GM21529 (cell line): ENCODE results near the gene ZDHHC13.
"Not testable (repeated sequence)": the region's sequence is repeated elsewhere in the genome, so short reads cannot be mapped to it uniquely, and the experiment has no call there.

Experiments used
- ATAC-seq: cut with Tn5 transposase; IDR thresholded peaks from one replicate; pipeline ENCODE4 v1.9.1; 2021; ENCODE audit not compliant: unreplicated experiment

Gene ZDHHC13

DNA sequence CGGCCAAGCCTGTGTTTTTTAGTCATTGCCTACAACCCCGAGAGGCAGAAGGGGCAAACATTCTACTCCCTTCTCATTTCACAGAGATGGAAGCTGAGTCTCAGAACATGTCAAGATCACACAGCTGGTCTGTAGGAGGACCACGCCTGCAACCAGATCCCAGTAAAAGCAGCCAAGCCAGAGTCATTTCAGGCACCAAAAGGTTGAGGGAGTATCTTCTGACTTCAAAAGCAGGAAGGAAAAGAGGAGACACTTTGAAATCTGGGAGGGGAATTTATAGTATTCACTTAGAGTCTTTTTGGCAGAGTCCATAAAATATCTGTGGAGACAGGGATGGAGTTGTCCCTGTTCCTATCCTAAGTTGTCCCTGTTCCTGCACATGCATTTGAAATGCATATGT is 17.9 kb upstream of the ZDHHC13 start:
- ATAC-seq: no peak

DNA sequence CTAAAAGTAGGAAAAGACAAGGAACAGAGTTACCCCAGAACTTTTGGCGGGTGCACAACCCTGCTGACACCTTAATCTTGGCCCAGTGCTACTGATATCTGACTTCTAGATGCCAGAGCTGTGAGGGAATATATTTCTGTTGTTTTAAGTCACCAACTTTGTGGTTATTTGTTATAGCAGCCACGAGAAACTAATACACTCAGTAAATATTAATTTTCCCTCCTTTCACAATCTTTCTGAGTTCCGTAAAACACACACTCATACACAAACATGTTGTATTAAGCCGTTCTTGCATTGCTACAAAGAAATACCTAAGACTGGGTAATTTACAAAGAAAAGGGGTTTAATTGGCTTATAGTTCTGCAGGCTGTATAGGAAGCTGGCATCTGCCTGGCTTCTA is 16.1 kb upstream of the ZDHHC13 start:
- ATAC-seq: no peak

DNA sequence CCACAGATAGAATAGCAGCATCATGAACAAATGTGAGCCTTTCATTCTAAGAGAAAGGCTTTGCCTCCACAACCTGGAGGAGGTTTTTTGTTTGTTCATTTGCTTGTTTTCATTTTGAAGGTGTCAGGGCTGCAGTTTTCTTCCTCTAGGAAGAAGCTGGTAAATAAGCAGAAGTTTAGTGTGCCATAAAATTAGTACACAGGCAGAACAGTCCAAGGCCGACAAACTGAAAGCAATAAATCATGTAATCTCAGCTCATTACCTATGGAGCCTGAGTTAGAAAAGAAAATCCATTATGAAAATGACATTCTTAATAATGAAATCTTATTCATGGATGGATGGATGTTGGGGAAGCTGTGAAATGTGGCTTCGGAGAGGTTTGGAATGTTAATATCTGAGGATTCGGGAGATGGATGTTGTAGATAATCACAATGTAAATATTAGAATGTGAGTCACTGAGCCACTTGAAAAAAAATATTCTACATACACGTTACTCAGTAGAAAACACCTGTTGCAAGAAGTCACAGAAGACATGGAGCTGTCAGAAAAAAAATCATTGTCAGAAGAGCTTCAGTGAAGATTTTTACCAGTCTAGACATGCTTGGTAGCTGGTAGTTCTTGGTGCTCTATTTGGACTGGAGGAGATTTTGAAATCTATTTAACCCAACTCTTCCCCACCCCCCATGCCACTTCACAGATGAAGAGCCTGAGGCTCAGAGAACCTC is 15.0 kb upstream of the ZDHHC13 start:
- no peak for ATAC-seq

DNA sequence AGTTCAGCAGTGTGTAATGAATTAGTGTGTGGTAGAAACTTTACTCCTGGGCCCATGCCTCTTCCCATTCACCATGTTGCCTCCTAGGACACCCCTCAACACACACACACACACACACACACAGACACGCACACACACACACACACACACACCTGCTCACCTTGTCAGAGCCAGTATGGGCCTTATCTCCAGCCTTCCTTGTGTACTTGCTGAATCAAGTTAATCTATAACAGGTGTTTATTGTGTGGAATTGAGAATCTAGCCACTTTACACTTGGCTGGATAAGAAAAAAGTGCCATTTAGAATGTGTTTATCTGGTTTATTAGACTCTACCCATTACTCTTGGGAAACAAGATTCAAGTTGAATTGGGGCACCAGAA is 14.5 kb upstream of the ZDHHC13 start:
- no peak for ATAC-seq

DNA sequence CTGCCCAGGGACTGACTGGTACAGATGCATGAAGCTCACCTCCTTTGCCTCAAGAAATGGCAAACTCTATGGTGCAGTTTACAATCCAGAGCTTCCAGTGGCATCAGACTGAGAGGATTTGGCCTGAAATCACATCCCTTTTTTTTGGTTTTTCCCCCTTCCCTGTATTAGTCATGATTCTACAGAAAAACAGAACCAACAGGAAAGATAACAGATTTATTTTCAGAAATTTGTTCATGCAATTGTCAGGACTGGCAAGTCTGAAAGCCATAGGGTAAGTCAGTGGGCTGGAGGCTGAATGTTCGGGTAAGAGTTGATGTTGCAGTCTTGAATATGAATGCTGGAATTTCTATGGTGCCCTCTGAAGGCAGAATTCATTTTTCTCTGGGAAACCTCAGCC is 12.0 kb upstream of the ZDHHC13 start:
- no peak for ATAC-seq

DNA sequence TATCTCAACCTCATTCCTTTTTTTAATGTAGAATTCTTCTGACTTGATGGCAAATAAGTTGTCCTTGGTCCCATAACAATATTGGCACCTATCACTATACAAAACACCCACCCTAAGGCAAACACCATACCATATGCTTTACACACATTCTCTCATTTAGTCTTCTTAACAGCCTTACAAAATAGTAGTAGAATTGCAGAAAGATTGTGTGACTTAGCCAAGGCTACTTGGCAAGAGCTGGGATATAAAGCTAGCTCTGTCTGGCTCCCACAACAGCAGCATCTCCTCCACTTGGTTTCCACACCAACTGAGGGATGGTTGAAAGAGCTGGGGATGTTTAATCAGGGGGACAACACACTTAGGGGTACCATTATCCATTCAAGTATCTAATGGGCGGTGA is 9.8 kb upstream of the ZDHHC13 start:
- no peak for ATAC-seq

DNA sequence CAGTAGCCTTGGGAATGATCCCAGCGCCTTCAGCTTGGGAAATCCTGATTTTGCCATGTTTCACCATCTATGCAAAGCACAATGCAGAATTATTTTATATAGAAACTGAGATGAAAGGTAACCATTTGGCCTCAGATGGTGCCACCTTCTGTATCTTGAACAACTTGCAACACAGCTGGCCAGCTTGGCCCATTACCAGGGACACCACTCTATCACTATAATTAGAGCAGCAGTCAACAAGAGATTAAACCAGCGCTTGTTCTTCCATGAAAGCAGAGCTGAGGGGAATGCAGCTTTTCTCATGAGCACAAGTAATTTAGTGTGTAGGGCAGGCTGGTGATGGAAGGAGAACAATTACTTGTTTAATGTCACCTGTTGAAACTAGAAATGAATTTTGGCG is 6.7 kb upstream of the ZDHHC13 start:
- no peak for ATAC-seq

DNA sequence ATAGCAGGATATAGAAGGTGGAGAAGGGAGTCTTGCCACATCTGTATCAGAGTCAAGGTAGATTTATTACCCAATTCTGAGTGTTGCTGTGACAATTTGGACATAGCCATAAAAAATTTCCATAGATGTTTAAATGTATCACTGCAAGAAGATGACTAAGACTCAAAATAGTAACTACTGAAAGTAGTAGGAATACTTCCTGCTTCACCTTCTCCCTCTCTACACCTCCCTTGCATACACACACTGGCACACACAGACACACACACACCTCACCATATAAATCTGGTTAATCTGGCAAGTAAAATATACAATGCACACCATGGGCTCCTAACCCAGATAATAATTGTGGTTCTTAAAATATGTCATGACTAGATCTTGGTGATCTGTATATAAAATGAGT is 5.2 kb upstream of the ZDHHC13 start:
- no peak for ATAC-seq

DNA sequence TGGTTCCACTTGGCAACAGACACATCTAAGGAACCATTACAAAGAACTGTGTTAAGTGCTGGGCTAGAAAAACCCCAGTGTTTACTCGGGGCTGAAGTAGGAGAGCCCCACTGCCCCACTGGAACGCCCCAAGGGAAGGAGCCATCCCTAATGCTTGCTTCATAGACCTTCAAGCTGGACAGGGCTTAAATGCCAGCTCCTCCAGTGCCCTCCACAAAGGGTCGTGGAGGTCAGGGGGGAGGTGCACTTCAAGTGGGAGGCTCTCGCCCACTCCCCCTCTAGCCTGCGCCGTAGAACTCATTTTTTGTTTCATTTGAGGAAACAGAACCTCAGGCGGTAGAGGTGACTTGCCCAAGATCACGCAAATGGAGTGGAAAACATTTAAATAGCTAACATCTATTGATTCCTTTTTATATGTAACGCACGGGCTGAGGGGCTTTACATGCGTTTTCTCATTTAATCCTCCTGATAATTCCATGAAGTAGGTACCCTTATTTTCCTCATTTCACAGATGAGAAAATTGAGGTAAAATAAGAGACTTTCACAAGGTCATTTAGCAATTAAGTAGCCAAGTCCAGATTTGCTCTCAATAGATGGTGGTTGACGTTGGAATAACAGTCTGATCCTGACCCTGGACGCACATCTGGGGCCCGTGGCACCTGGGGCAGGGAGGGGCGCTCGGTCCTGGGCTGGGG is 545 bp upstream of the ZDHHC13 start:
- ATAC-seq: no peak

DNA sequence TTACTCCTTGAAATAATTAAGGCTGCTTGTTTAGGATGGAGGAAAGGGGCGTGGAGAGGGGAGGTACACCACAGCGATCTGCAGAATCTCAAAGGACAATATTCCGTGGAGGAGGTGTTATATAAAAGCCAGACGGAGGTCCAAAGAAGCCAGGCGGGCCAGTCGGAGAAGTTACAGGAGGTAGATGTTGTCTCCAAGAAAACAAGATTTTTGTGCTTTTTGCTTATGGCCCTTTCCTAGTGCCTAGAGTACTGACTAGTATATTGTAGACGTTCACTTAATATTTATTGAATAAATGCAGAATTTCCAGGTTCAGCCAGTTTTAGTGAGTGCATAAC is 761 bp downstream of the ZDHHC13 start:
- ATAC-seq: no peak

DNA sequence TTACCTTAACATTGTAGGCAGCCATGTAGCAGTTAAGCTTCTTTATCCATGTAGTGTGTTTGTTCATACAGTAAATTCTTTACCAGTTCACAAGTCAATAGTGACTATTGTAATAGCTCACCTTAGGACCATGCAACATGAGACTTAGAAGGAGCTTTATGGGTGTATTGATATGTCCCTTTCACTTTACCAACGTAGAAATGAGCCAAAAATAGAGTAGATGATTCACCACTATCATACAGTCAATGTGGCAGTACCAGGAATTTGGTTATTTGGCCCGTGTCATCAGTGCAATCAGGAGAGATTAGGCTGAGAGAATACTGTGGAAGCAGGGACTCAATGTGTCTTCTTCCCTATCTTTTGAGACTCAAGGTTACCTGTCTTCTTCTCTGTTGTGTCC is 4.7 kb downstream of the ZDHHC13 start:
- ATAC-seq: no peak

DNA sequence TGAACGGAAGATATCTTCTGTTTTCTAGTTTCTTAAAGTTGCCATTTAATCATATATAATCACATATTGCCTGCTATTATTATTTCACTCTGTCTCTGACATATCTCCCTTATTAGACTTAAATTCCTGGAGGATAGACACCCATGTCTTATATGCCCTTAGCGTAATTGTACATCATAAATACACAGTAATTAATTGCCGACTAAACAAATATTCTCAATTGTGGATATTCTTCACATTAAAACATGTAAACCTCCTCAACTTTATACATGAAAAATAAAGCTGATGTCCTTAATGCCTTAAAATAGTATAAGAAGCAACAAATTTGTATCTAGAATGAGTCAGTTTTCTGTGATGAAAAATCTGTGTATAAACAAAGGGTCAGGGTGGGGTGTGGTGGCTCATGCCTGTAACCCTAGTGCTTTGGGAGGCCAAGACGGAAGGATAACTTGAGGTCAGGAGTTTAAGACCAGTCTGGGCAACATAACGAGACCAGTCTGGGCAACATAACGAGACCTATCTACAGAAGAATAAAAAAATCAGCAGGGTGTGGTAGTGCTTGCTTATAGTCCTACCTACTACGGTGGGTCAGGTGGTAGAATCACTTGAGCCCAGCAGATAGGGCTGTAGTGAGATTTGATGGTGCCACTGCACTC is 6.1 kb downstream of the ZDHHC13 start:
- ATAC-seq: no peak

DNA sequence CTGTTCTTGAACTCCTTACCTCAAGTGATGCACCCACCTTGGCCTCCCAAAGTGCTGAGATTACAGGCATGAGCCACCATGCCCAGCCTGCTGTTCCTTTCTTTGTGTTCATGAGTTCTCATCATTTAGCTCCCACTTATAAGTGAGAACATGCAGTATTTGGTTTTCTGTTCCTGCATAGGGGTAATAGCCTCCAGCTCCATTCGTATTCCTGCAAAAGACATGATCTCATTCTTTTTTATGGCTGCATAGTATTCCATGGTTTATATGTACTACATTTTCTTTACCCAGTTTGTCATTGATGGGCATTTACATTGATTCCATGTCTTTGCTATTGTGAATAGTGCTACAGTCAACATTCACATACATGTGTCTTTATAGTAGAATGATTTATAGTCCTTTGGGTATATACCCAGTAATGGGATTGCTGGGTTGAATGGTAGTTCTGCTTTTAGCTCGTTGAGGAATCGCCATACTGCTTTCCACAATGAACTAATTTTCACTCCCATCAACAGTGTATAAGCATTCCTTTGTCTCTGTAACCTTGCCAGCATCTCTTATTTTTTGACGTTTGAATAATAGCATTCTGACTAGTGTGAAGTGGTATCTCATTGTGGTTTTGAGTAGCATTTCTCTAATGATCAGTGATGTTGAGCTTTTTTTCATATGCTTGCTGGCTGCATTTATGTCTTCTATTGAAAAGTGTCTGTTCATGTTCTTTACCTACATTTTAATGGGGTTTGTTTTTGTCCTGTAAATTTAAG is 9.8 kb downstream of the ZDHHC13 start:
- ATAC-seq: not testable (repeated sequence)

DNA sequence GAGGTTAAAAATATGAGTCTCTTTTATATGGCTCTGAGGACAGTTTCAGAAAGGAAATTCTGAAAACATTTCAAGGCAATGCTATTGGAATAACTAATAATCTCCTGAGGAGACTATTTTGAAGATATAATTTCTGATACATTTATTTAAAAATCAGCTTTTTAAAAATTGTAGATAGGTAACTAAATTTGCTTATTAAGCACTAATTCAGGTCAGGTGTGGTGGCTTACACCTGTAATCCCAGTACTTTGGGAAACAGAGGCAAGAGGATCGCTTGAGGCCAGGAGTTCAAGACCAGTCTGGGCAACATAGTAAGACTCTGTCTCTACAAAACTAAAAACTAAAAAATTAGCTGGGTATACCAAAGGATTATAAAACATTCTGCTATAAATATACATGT is 17.0 kb downstream of the ZDHHC13 start:
- no peak for ATAC-seq

DNA sequence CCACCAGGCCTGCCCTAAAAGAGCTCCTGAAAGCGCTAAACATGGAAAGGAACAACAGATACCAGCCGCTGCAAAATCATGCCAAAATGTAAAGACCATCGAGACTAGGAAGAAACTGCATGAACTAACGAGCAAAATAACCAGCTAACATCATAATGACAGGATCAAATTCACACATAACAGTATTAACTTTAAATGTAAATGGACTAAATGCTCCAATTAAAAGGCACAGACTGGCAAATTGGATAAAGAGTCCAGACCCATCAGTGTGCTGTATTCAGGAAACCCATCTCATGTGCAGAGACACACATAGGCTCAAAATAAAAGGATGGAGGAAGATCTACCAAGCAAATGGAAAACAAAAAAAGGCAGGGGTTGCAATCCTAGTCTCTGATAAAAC is 19.9 kb downstream of the ZDHHC13 start:
- not testable (repeated sequence) for ATAC-seq

DNA sequence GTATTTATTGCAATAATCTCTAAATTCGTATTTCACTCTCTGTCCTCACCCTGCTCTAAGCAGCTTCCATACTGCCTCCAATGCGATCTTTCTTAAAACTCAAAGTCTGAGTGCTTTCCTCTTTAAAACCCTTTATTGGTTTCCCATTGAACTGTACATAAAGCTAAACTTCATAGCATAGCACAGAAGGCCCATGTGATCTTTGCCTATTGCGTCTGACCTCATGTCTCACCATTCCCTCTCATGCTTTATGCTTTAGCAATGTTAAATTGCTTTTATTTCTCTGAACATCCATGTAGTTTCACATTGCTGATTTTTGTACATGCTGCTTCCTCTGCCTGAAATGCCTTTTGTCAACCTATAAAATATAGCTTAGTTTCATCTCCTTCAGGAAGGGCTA is 28.4 kb downstream of the ZDHHC13 start:
- no peak for ATAC-seq

DNA sequence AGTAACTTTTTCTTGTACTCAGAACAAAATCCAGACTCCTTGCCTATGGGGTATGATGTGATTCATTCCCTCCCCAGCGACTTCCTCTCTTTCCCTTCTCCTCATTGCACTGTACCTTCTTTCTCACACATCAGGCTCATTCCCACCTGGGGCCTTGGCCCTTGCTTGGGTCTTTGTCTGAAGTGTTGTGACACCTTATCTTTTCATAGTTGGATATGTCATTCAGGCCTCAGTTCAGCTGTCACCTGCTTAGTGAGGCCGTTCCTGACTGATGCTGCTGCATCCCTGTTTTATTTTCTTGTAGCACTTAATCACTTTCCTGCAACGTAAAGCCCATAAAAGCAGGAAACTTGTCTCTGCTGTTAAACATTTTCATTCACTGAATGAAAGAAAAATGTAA is 39.9 kb downstream of the ZDHHC13 start:
- no peak for ATAC-seq

DNA sequence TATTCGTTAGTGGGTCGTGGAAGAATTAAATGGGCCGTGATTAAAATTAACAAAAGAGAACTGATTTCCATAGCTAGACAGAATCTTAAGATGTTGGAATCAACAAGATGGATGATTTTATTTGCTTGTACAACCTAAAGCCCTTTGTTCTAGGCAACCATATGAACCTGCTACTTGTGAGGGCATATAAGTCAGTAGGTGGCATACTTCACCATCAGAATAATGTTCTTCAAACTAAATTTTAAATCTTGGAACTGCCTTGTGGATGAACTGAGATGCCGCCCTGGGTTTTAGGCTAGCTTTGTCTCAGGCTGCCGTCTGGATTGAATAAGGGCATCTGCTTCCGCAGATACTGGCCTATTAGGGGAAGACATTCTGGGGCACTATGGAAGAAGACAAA is 43.9 kb downstream of the ZDHHC13 start:
- ATAC-seq: no peak

DNA sequence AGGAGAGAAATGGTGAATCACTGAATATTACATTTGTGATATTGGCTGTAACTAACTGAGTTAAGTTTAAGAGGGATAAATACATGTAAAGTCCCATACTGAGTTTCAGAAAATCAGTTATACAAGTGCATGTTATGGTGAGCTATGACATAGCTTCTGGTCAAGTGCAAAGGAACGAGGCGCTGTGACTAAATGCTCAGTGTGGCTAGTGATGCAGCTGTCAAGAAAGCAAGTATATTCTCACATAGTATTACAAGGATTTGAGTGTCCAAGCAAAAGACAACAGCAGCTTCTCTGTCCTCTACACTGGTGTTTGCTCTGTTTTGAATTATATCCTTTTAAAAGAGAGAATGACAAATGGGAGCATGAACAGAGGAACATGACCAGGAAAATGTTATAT is 44.7 kb downstream of the ZDHHC13 start:
- ATAC-seq: no peak

DNA sequence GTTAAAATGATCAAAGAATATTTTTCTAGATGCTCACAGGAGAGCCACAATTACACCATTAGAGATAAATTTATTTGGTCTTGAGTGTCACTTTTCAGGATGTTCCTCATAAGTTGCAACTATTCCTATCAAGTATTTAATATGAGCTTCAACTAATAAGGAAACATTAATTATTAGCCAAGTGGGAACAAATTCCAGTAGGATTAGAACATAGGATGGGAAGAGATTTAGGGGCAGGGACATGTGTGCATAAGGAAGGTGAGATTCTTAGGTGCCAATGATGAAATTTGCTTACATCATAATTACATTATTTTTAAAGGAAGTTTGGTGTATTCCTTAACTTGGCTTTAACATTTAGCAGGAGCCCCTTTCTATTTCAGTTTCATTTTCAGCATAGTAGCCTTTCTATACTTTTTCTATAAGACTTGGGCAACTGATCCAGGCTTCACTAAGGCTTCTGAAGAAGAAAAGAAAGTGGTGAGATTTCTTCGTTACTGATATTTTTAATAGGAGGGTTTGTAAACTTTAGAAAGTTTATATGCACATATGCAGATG is 46.1 kb downstream of the ZDHHC13 start:
- ATAC-seq: no peak

DNA sequence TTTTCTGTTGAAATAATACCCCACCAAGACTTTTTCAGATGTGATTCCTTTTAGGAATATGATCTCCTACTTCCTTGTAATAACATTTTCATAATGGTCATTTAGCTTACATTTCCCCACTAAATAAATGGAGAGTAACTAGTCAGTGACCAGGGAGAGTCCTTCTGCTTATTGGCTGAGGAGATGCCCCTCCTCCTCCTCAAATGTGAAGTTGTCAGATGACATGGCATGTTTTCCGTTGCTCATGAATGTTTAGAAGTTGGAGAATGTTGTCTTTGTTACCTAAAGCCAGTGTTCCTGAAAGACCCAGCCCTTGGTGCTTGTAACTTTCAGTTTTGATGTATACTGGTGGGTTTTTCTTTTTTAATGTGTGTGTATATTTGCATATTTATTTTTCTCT is 46.6 kb downstream of the ZDHHC13 start:
- no peak for ATAC-seq
